Neural cell (in vitro differentiated cells): ENCODE data around the gene FHOD1. TPM values are rescaled to one million over a fixed set of nuclear protein-coding genes. Genes with fewer than 3 reads are reported as not detected.
A peak's percentile ranks its signal among the peaks of the same experiment; 100 is the strongest.

Source experiments
- H2AFZ ChIP-seq: fragments of 200-600, 300-800 bp; sonication (generic), shearing (Covaris generic); 2 replicates; pipeline ENCODE4 v1.6.0; 2014; ENCODE audit warnings: low read depth, mild to moderate bottlenecking, antibody characterized with exemption, low read length, moderate library complexity
- H3F3A ChIP-seq: fragments of 200-600 bp; shearing (Covaris generic); 2 replicates; pipeline ENCODE4 v1.6.1; 2016; ENCODE audit warnings: mild to moderate bottlenecking, moderate library complexity, mixed read lengths, antibody characterized with exemption, low read length; ENCODE audit not compliant: insufficient read depth, poor library complexity, severe bottlenecking
- H3K27ac ChIP-seq: fragments of 200-600, 300-800 bp; sonication (generic), shearing (Covaris generic); 2 replicates; pipeline ENCODE4 v1.5.1; 2014; ENCODE audit warnings: mild to moderate bottlenecking, low read length, moderate library complexity
- H3K27me3 ChIP-seq: fragments of 300-800, 200-600 bp; sonication (generic), shearing (Covaris generic); 2 replicates; pipeline ENCODE4 v1.6.0; 2014; ENCODE audit warnings: mild to moderate bottlenecking, low read depth, low read length, moderate library complexity; ENCODE audit not compliant: insufficient read depth
- H3K36me3 ChIP-seq: fragments of 300-800, 200-600 bp; sonication (generic), shearing (Covaris generic); 2 replicates; pipeline ENCODE4 v1.5.1; 2014; ENCODE audit warnings: mild to moderate bottlenecking, antibody characterized with exemption, low read length, moderate library complexity; ENCODE audit not compliant: insufficient read depth
- H3K4me2 ChIP-seq: fragments of 300-800, 200-600 bp; sonication (generic), shearing (Covaris generic); 2 replicates; pipeline ENCODE4 v1.6.0; 2014; ENCODE audit warnings: mild to moderate bottlenecking, low read length
- H3K4me3 ChIP-seq: fragments of 300-800, 200-600 bp; sonication (generic), shearing (Covaris generic); 2 replicates; pipeline ENCODE4 v1.5.1; 2014; ENCODE audit warnings: mild to moderate bottlenecking, low read length, moderate library complexity
- H3K79me2 ChIP-seq: fragments of 200-600 bp; shearing (Covaris generic); replicated peaks from 2 replicates; pipeline ENCODE4 v1.6.0; 2014; ENCODE audit warnings: mild to moderate bottlenecking, low read length, moderate library complexity; ENCODE audit not compliant: insufficient read depth
- H3K9ac ChIP-seq: fragments of 300-800, 200-600 bp; sonication (generic), shearing (Covaris generic); 2 replicates; pipeline ENCODE4 v1.6.1; 2016; ENCODE audit warnings: mild to moderate bottlenecking, low read length, mixed read lengths
- H3K9me2 ChIP-seq: fragments of 200-600 bp; shearing (Covaris generic); 2 replicates; pipeline ENCODE4 v1.6.1; 2016; ENCODE audit warnings: mild to moderate bottlenecking, low read length, mixed read lengths; ENCODE audit not compliant: insufficient read depth
- H3K9me3 ChIP-seq: fragments of 200-600, 300-800 bp; sonication (generic), shearing (Covaris generic); 2 replicates; pipeline ENCODE4 v1.6.1; 2016; ENCODE audit warnings: mild to moderate bottlenecking, mixed run types, low read length, moderate library complexity, mixed read lengths
- H4K20me1 ChIP-seq: fragments of 200-600 bp; shearing (Covaris generic); 2 replicates; pipeline ENCODE4 v1.6.1; 2016; ENCODE audit warnings: mild to moderate bottlenecking, mixed run types; ENCODE audit not compliant: insufficient read depth
- EP300 ChIP-seq: fragments of 450-650 bp; conservative IDR thresholded peaks from 2 replicates; pipeline ENCODE4 v1.6.1; 2014; ENCODE audit warnings: antibody characterized with exemption, mild to moderate bottlenecking, moderate library complexity; ENCODE audit not compliant: poor library complexity, severe bottlenecking
- EZH2 ChIP-seq: fragments of 200-600, 300-800 bp; shearing (Covaris generic), sonication (generic); IDR thresholded peaks from 2 replicates; pipeline ENCODE4 v1.6.1; 2014; ENCODE audit warnings: antibody characterized with exemption, low read length, borderline replicate concordance, mild to moderate bottlenecking; ENCODE audit not compliant: insufficient read depth, poor library complexity, severe bottlenecking
- MXI1 ChIP-seq: fragments of 450-650 bp; conservative IDR thresholded peaks from 2 replicates; pipeline ENCODE4 v1.6.1; 2014; ENCODE audit warnings: antibody characterized with exemption, mild to moderate bottlenecking; ENCODE audit not compliant: poor library complexity, severe bottlenecking
- POLR2AphosphoS5 ChIP-seq: IDR thresholded peaks from 2 replicates; pipeline ENCODE4 v1.6.1; 2012
- RAD21 ChIP-seq: fragments of 450-650 bp; conservative IDR thresholded peaks from 2 replicates; pipeline ENCODE4 v1.6.1; 2014; ENCODE audit warnings: antibody characterized with exemption, mild to moderate bottlenecking, moderate library complexity
- SMC3 ChIP-seq: fragments of 450-650 bp; conservative IDR thresholded peaks from 2 replicates; pipeline ENCODE4 v1.6.1; 2014; ENCODE audit warnings: antibody characterized with exemption, mild to moderate bottlenecking, moderate library complexity; ENCODE audit not compliant: poor library complexity
- TAF1 ChIP-seq: IDR thresholded peaks from 2 replicates; pipeline ENCODE4 v1.6.1; 2012; ENCODE audit warnings: low read depth
- polyA plus RNA-seq: library from polyadenylated mRNA; depleted of rRNA; stranded (reverse); fragments of >200 nt; gene quantifications from 2 replicates; pipeline ENCODE4 v1.2.3, GENCODE V29; 2014
- TF ChIP-seq, protein P1 (sequence below): IDR thresholded peaks from 2 replicates; pipeline ENCODE4 v1.6.1; 2012; ENCODE audit warnings: borderline replicate concordance
- TF ChIP-seq, protein P2 (sequence below): fragments of 450-650 bp; IDR thresholded peaks from 2 replicates; pipeline ENCODE4 v1.5.1; 2014; ENCODE audit warnings: antibody characterized with exemption, mild to moderate bottlenecking, moderate library complexity; ENCODE audit not compliant: poor library complexity, severe bottlenecking

The FHOD1 gene
- polyA plus RNA-seq, 1 donor from 2014 or later: 6.3 TPM

DNA sequence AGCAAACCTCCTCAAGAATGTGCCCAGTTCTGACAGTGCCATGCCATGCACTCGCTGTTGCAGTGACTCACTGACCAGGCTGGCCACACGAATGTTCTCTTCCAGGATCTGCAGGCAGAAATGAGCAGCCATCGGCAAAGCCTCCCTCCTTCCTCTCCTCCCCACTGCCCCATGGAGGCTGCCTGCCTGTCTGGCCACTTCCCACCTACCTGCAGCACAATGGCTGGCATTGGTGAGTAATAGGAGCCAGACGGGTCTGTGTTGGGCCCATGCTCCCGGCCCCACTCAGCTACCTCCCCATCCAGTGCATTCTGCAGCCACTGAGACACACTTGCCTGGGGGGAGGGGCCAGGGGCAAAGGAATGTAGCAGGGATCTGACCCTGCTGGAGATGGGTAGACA is 60.7 kb downstream of the FHOD1 start:
- Histone ChIP-seq H3K27ac (no peak overlapping the region), H3K79me2 (peaks cover 16% of the 10 kb centered on the region), H3K36me3 (no peaks in the 10 kb centered on the region), H3K9me2 (no peaks in the 10 kb centered on the region), H4K20me1 (no peaks in the 10 kb centered on the region), H3K4me3 (no peak overlapping the region), H2AFZ (no peak overlapping the region), H3K4me2 (no peak overlapping the region), H3K27me3 (no peaks in the 10 kb centered on the region), H3K9me3 (no peaks in the 10 kb centered on the region), H3F3A (no peaks in the 10 kb centered on the region), H3K9ac (no peak overlapping the region)
- TF ChIP-seq EZH2 (no peak), EP300 (no peak), RAD21 (no peak), TAF1 (no peak), MXI1 (no peak), SMC3 (no peak), POLR2AphosphoS5 (no peak)
- TF ChIP-seq, protein P1, sequence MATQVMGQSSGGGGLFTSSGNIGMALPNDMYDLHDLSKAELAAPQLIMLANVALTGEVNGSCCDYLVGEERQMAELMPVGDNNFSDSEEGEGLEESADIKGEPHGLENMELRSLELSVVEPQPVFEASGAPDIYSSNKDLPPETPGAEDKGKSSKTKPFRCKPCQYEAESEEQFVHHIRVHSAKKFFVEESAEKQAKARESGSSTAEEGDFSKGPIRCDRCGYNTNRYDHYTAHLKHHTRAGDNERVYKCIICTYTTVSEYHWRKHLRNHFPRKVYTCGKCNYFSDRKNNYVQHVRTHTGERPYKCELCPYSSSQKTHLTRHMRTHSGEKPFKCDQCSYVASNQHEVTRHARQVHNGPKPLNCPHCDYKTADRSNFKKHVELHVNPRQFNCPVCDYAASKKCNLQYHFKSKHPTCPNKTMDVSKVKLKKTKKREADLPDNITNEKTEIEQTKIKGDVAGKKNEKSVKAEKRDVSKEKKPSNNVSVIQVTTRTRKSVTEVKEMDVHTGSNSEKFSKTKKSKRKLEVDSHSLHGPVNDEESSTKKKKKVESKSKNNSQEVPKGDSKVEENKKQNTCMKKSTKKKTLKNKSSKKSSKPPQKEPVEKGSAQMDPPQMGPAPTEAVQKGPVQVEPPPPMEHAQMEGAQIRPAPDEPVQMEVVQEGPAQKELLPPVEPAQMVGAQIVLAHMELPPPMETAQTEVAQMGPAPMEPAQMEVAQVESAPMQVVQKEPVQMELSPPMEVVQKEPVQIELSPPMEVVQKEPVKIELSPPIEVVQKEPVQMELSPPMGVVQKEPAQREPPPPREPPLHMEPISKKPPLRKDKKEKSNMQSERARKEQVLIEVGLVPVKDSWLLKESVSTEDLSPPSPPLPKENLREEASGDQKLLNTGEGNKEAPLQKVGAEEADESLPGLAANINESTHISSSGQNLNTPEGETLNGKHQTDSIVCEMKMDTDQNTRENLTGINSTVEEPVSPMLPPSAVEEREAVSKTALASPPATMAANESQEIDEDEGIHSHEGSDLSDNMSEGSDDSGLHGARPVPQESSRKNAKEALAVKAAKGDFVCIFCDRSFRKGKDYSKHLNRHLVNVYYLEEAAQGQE: no peak
- TF ChIP-seq, protein P2, sequence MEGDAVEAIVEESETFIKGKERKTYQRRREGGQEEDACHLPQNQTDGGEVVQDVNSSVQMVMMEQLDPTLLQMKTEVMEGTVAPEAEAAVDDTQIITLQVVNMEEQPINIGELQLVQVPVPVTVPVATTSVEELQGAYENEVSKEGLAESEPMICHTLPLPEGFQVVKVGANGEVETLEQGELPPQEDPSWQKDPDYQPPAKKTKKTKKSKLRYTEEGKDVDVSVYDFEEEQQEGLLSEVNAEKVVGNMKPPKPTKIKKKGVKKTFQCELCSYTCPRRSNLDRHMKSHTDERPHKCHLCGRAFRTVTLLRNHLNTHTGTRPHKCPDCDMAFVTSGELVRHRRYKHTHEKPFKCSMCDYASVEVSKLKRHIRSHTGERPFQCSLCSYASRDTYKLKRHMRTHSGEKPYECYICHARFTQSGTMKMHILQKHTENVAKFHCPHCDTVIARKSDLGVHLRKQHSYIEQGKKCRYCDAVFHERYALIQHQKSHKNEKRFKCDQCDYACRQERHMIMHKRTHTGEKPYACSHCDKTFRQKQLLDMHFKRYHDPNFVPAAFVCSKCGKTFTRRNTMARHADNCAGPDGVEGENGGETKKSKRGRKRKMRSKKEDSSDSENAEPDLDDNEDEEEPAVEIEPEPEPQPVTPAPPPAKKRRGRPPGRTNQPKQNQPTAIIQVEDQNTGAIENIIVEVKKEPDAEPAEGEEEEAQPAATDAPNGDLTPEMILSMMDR: no peak

GRCh38 chr16:67185651-67186134 is 61.6 kb downstream of the FHOD1 start:
- Histone ChIP-seq H3F3A (no peaks in the 10 kb centered on the region), H2AFZ (no peak overlapping the region), H3K4me2 (no peak overlapping the region), H3K9me2 (no peaks in the 10 kb centered on the region), H3K4me3 (no peak overlapping the region), H3K9me3 (no peaks in the 10 kb centered on the region), H3K79me2 (peaks cover 24% of the 10 kb centered on the region), H3K27me3 (no peaks in the 10 kb centered on the region), H3K27ac (no peak overlapping the region), H4K20me1 (no peaks in the 10 kb centered on the region), H3K9ac (no peak overlapping the region), H3K36me3 (no peaks in the 10 kb centered on the region)
- TF ChIP-seq, protein P1: no peak
- TF ChIP-seq, protein P2: peak; percentile 4
- TF ChIP-seq SMC3 (peak; percentile 8), MXI1 (no peak), TAF1 (no peak), EZH2 (no peak), EP300 (no peak), RAD21 (no peak), POLR2AphosphoS5 (no peak)
